Vagina (tissue), 2 donors: ENCODE measurements around the gene MBNL3. TPM values are rescaled to one million over a fixed set of nuclear protein-coding genes. Genes with fewer than 3 reads are reported as not detected.

Experiments
- DNase-seq, 2 donors: peaks; one replicate each; pipeline ENCODE4 v3.0.0-alpha.2; 2017; ENCODE audit errors: extremely low spot score in 2 of 2
- H3K27ac ChIP-seq: fragments of 200-600 bp; sonication (generic); one replicate; pipeline ENCODE4 v1.5.1; 2019
- H3K27me3 ChIP-seq: fragments of 200-600 bp; sonication (generic); one replicate; pipeline ENCODE4 v1.5.1; 2019
- H3K36me3 ChIP-seq, 2 donors: fragments of 200-600 bp; sonication (generic); one replicate each; pipeline ENCODE4 v1.5.1; 2017 to 2019
- H3K4me1 ChIP-seq: fragments of 200-600 bp; sonication (generic); one replicate; pipeline ENCODE4 v1.5.1; 2019
- H3K4me3 ChIP-seq, 2 donors: fragments of 200-600 bp; sonication (generic); 1 replicate in 1 of 2; 2 replicates in 1 of 2; pipeline ENCODE4 v1.5.1; 2016 to 2019
- H3K9me3 ChIP-seq: fragments of 200-600 bp; sonication (generic); one replicate; pipeline ENCODE4 v1.5.1; 2019
- CTCF ChIP-seq, 3 experiments: fragments of 450-650 bp in 2 of 3; fragments of 200-600 bp in 1 of 3; sonication (generic) in 1 of 3; IDR thresholded peaks; one replicate each; pipeline ENCODE4 v1.5.1; 2017 to 2019; ENCODE audit warnings: antibody characterized with exemption in 3 of 3, mild to moderate bottlenecking in 2 of 3, moderate library complexity in 2 of 3
- POLR2A ChIP-seq, 2 donors: fragments of 450-650 bp; IDR thresholded peaks; one replicate each; pipeline ENCODE4 v1.6.1; 2017; ENCODE audit warnings: antibody characterized with exemption in 2 of 2, mild to moderate bottlenecking in 2 of 2, moderate library complexity in 2 of 2
- POLR2AphosphoS5 ChIP-seq, 2 donors: sonication (generic); formaldehyde crosslinking; IDR thresholded peaks; one replicate each; pipeline ENCODE4 v1.9.0; 2017; ENCODE audit warnings: antibody characterized with exemption in 2 of 2, mild to moderate bottlenecking in 2 of 2, low read depth in 1 of 2; ENCODE audit not compliant: insufficient read depth in 1 of 2
- intact Hi-C: fragments of 100-400 bp; cut with DNase I; formaldehyde crosslinking; loops from one replicate; pipeline ENCODE4 v1.15.1; 2023
- total RNA-seq: library from RNA; depleted of rRNA; stranded (reverse); fragments of >200 nt; gene quantifications from one replicate; pipeline ENCODE4 v1.2.3, GENCODE V29; 2016

The MBNL3 gene
- total RNA-seq, 1 donor from 2014 or later = 10.1 TPM

GRCh38 chrX:132378281-132378680 is 110.6 kb downstream of the MBNL3 start:
- intact Hi-C loops = no loop called here
- Histone ChIP-seq H3K4me1 (no peaks in the 10 kb centered on the region), H3K27me3 (no peaks in the 10 kb centered on the region), H3K27ac (no peak overlapping the region), H3K4me3 (no peak overlapping the region), H3K9me3 (no peaks in the 10 kb centered on the region), H3K36me3 (no peaks in the 10 kb centered on the region)
- no peak for DNase-seq
- TF ChIP-seq POLR2AphosphoS5 (IDR thresholded peaks at IDR 0.05; ENCODE audit: insufficient read depth in 1 of 2, low read depth in 1 of 2) = no peak
- TF ChIP-seq POLR2A (IDR thresholded peaks at IDR 0.05) = no peak
- no peak for TF ChIP-seq CTCF (IDR thresholded peaks at IDR 0.05)

GRCh38 chrX:132375941-132376340 is 112.9 kb downstream of the MBNL3 start:
- Histone ChIP-seq H3K36me3 (no peaks in the 10 kb centered on the region), H3K27ac (no peak overlapping the region), H3K4me3 (no peak overlapping the region), H3K9me3 (no peaks in the 10 kb centered on the region), H3K4me1 (no peaks in the 10 kb centered on the region), H3K27me3 (no peaks in the 10 kb centered on the region)
- intact Hi-C loops = no loop called here
- DNase-seq = no peak
- TF ChIP-seq POLR2A (IDR thresholded peaks at IDR 0.05) (no peak), CTCF (IDR thresholded peaks at IDR 0.05) (no peak), POLR2AphosphoS5 (IDR thresholded peaks at IDR 0.05; ENCODE audit: insufficient read depth in 1 of 2, low read depth in 1 of 2) (no peak)

- Histone ChIP-seq H3K36me3 (no peaks in the 10 kb centered on the region), H3K4me3 (no peak overlapping the region), H3K27ac (no peak overlapping the region), H3K4me1 (no peaks in the 10 kb centered on the region), H3K9me3 (no peaks in the 10 kb centered on the region), H3K27me3 (no peaks in the 10 kb centered on the region)
- TF ChIP-seq CTCF (IDR thresholded peaks at IDR 0.05) (no peak), POLR2AphosphoS5 (IDR thresholded peaks at IDR 0.05; ENCODE audit: insufficient read depth in 1 of 2, low read depth in 1 of 2) (no peak), POLR2A (IDR thresholded peaks at IDR 0.05) (no peak)
- intact Hi-C loops = no loop called here
- DNase-seq = no peak
Measured at GRCh38 chrX:132373610-132374009, 115.2 kb downstream of the MBNL3 start.

GRCh38 chrX:132369617-132370326 is 119.1 kb downstream of the MBNL3 start:
- Histone ChIP-seq H3K4me3 (no peak overlapping the region), H3K27me3 (no peaks in the 10 kb centered on the region), H3K4me1 (no peaks in the 10 kb centered on the region), H3K36me3 (no peaks in the 10 kb centered on the region), H3K27ac (no peak overlapping the region), H3K9me3 (no peaks in the 10 kb centered on the region)
- no peak for DNase-seq
- intact Hi-C loops = no loop called here
- TF ChIP-seq POLR2A (IDR thresholded peaks at IDR 0.05) (no peak), POLR2AphosphoS5 (IDR thresholded peaks at IDR 0.05; ENCODE audit: insufficient read depth in 1 of 2, low read depth in 1 of 2) (no peak)

GRCh38 chrX:132367984-132368383 is 120.9 kb downstream of the MBNL3 start:
- Histone ChIP-seq H3K4me3 (no peak overlapping the region), H3K9me3 (no peaks in the 10 kb centered on the region), H3K27ac (no peak overlapping the region), H3K36me3 (no peaks in the 10 kb centered on the region), H3K4me1 (no peaks in the 10 kb centered on the region), H3K27me3 (no peaks in the 10 kb centered on the region)
- no peak for DNase-seq
- no peak for TF ChIP-seq POLR2AphosphoS5 (IDR thresholded peaks at IDR 0.05; ENCODE audit: insufficient read depth in 1 of 2, low read depth in 1 of 2)
- intact Hi-C loops = no loop called here

- Histone ChIP-seq H3K27me3 (no peaks in the 10 kb centered on the region), H3K36me3 (no peaks in the 10 kb centered on the region), H3K4me3 (no peak overlapping the region), H3K4me1 (no peaks in the 10 kb centered on the region), H3K27ac (no peak overlapping the region), H3K9me3 (no peaks in the 10 kb centered on the region)
- TF ChIP-seq CTCF (IDR thresholded peaks at IDR 0.05) = no peak
- no peak for DNase-seq
- intact Hi-C loops = no loop called here
Measured at GRCh38 chrX:132367314-132367713, 121.5 kb downstream of the MBNL3 start.
